D721Med (cell line): Measurements from ENCODE around the gene PPT1.

Experiments used
- DNase-seq: peaks from one replicate; pipeline ENCODE4 v3.0.0; 2011; ENCODE audit warnings: low spot score; ENCODE audit not compliant: insufficient read length
- FAIRE-seq: peaks from 2 replicates; lab custom pipeline; 2011; peaks lifted over from hg19 to GRCh38; lab: Jason Lieb, UNC
- CTCF ChIP-seq: IDR thresholded peaks from 2 replicates; pipeline ENCODE4 v1.5.1; 2012; ENCODE audit warnings: mild to moderate bottlenecking, control low read depth; ENCODE audit not compliant: insufficient read depth; ENCODE audit errors: missing control alignments

PPT1 gene

DNA sequence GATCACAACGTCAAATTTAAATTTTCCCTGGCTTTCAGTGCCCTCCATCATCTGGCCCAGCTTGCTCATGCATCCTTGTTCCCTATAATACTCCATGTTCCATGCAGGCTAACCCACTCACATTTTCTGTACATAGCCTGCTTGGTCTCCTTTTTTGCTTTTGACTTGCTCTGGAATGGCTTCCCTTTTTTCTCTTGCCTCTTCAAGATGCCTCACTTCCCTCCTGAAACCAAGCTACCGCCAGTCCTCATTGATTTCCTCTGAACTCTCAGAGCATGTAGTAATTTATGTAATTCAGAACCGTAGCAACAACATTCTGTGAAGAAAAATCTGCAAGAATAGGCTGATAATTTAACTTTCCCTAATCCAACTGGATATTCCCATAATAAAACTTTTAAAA is 46.2 kb downstream of the PPT1 start:
- no peak for DNase-seq
- no peak for TF ChIP-seq CTCF
- no peak for FAIRE-seq

- DNase-seq, result no peak
- TF ChIP-seq CTCF, result no peak
- FAIRE-seq, result no peak
Observed at GRCh38 chr1:40049725-40050124, 47.3 kb downstream of the PPT1 start.

- FAIRE-seq (no peak), DNase-seq (no peak)
- TF ChIP-seq CTCF, result no peak
Observed at GRCh38 chr1:40047769-40048168, 49.3 kb downstream of the PPT1 start.

GRCh38 chr1:40047276-40047675 is 49.8 kb downstream of the PPT1 start:
- FAIRE-seq (no peak), DNase-seq (no peak)
- no peak for TF ChIP-seq CTCF

DNA sequence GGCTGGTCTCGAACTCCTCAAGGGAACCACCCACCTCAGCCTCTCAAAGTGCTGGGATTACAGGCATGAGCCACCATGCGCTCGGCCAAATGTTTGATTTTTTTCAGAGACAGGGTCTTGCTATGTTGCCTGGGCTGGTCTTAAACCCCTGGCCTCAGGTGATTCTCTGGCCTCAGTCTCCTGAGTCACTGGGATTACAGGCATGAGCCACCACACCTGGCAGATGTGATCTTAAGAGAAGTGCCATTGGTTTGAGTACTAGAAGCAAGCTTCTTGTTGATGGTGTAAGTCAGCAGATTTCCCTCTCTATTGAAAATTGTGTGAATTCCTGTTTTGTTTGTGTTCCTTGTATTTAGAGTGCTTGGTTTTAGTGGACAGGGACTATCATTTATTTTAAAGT is 51.3 kb downstream of the PPT1 start:
- DNase-seq (no peak), FAIRE-seq (no peak)
- no peak for TF ChIP-seq CTCF

DNA sequence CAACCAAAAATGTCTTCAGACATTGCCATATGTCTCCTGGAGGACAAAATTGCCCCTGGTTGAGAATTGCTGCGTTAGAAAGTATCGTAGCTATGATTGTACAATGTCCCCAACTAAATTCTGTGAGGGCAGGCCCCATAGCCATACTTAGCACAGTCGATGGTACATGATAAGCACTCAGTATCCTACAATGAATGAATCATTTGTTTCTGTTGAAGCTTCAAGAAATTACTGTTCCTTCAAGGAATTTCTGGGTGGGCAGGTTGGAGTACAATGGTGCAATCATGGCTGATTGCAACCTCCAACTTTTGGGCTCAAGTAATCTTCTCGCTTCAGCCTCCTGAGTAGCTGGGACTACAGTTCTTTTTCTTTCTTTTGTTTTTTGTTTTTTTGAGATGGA is 51.9 kb downstream of the PPT1 start:
- FAIRE-seq, result no peak

GRCh38 chr1:40044110-40044509 is 52.9 kb downstream of the PPT1 start:
- TF ChIP-seq CTCF, result no peak
- FAIRE-seq (no peak), DNase-seq (no peak)

More for the DNA sequence above, 51.9 kb downstream of the PPT1 start:
- no peak for DNase-seq
- TF ChIP-seq CTCF, result no peak
